Liver (tissue), 9 donors: ENCODE data around the gene CEP250. TPM values are rescaled to one million over a fixed set of nuclear protein-coding genes. Genes with fewer than 3 reads are reported as not detected.

Experiments
- DNase-seq: peaks from one replicate; pipeline ENCODE4 v3.0.0-alpha.2; 2017; ENCODE audit warnings: low spot score
- H3K27ac ChIP-seq, 2 donors: one replicate each; pipeline ENCODE4 v1.7.0; 2013; ENCODE audit warnings: inconsistent platforms in 2 of 2, low read length in 2 of 2, control low read depth in 1 of 2, low read depth in 1 of 2, mild to moderate bottlenecking in 1 of 2
- H3K27me3 ChIP-seq, 4 donors: one replicate each; pipeline versions ENCODE4 v1.6.1 to v1.7.0; 2013; ENCODE audit warnings: low read length in 3 of 4, inconsistent platforms in 1 of 4, mild to moderate bottlenecking in 1 of 4, moderate library complexity in 1 of 4; ENCODE audit not compliant: control insufficient read depth in 4 of 4, insufficient read depth in 4 of 4
- H3K36me3 ChIP-seq, 4 donors: one replicate each; pipeline versions ENCODE4 v1.6.1 to v1.7.0; 2013; ENCODE audit warnings: low read length in 3 of 4, mild to moderate bottlenecking in 3 of 4, low read depth in 1 of 4, moderate library complexity in 1 of 4; ENCODE audit not compliant: control insufficient read depth in 4 of 4, insufficient read depth in 3 of 4
- H3K4me1 ChIP-seq, 4 donors: one replicate each; pipeline versions ENCODE4 v1.6.1 to v1.7.0; 2013; ENCODE audit warnings: low read length in 3 of 4, mild to moderate bottlenecking in 3 of 4, moderate library complexity in 1 of 4; ENCODE audit not compliant: control insufficient read depth in 4 of 4, insufficient read depth in 4 of 4
- H3K4me3 ChIP-seq, 3 donors: one replicate each; pipeline versions ENCODE4 v1.6.1 to v1.7.0; 2013; ENCODE audit warnings: low read length in 3 of 3, control low read depth in 1 of 3, low read depth in 1 of 3, mild to moderate bottlenecking in 1 of 3
- H3K9ac ChIP-seq, 2 donors: one replicate each; pipeline ENCODE4 v1.7.0; 2013; ENCODE audit warnings: low read length in 2 of 2, mild to moderate bottlenecking in 2 of 2, moderate library complexity in 2 of 2, control low read depth in 1 of 2, low read depth in 1 of 2
- H3K9me3 ChIP-seq, 4 donors: one replicate each; pipeline versions ENCODE4 v1.6.1 to v1.7.0; 2013; ENCODE audit warnings: low read length in 3 of 4; ENCODE audit not compliant: control insufficient read depth in 4 of 4
- EGR1 ChIP-seq, 2 donors: IDR thresholded peaks; 2 replicates each; pipeline ENCODE4 v1.6.1; 2016 to 2018; ENCODE audit warnings: antibody characterized with exemption in 2 of 2, low read depth in 2 of 2
- MAX ChIP-seq: IDR thresholded peaks from 2 replicates; pipeline ENCODE4 v1.6.1; 2016; ENCODE audit warnings: antibody characterized with exemption
- RAD21 ChIP-seq, 2 donors: IDR thresholded peaks; 2 replicates each; pipeline ENCODE4 v1.6.1; 2016; ENCODE audit warnings: antibody characterized with exemption in 2 of 2, mild to moderate bottlenecking in 2 of 2
- SP1 ChIP-seq: IDR thresholded peaks from 2 replicates; pipeline ENCODE4 v1.6.1; 2018; ENCODE audit warnings: antibody characterized with exemption, mild to moderate bottlenecking
- TAF1 ChIP-seq: conservative IDR thresholded peaks from 2 replicates; pipeline ENCODE4 v1.6.1; 2016; ENCODE audit warnings: antibody characterized with exemption, mild to moderate bottlenecking
- ZBTB33 ChIP-seq: IDR thresholded peaks from 2 replicates; pipeline ENCODE4 v1.6.1; 2016; ENCODE audit warnings: antibody characterized with exemption
- WGBS: extraction: QIAGEN DNeasy Blood & Tissue Kit; methylation state at CpG from one replicate; pipeline ENCODE4 v1.1.7; 2013; 5-methylcytosine and 5-hydroxymethylcytosine counted together
- polyA plus RNA-seq, 2 donors: library from polyadenylated mRNA; stranded (reverse) in 1 of 2; unstranded in 1 of 2; fragments of 200-250 nt in 1 of 2; fragments of >200 nt in 1 of 2; fragmentation: Nextera tagmentation in 1 of 2; extraction: Ambion mirVana in 1 of 2; gene quantifications; one replicate each; pipeline versions ENCODE4 v1.2.1 to v1.2.3, GENCODE V29; 2013 to 2015
- total RNA-seq, 2 donors: library from RNA; depleted of rRNA; stranded (reverse); fragments of >200 nt; gene quantifications; one replicate each; pipeline ENCODE4 v1.2.3, GENCODE V29; 2014
- TF ChIP-seq, protein P1 (sequence below): fragments of 150-350 bp; IDR thresholded peaks from 2 replicates; pipeline ENCODE4 v1.5.1; 2017; ENCODE audit warnings: improper control_type of control experiment, low read depth, low read length; ENCODE audit not compliant: missing input control
- TF ChIP-seq, protein P2 (sequence below): IDR thresholded peaks from 2 replicates; pipeline ENCODE4 v1.6.1; 2016; ENCODE audit warnings: antibody characterized with exemption, mild to moderate bottlenecking
- donor health status: healthy.
- donor health status: healthy.
- donor health status: healthy.
- donor health status: healthy.
- donor health status: healthy.

Gene CEP250
- total and polyA plus RNA-seq, 4 donors, result 3.4 to 13.3 (median 8.3) TPM

DNA sequence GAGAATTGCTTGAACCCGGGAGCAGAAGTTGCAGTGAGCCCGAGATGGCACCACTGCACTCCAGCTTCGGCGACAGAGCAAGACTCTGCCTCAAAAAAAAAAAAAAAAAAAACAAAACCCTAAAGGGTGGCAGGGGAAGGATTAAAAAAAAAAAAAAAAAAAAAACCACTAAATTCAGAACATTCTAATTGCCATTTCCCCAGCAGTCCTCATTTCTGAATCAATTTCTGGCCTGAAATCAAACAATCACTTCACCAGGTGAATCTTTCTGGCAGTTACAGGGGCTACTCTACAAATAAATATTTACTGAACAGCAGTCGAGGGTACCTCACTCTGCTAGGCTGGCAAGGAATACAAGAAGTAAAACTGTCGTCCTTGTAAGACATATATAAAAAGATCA is 44.8 kb upstream of the CEP250 start:
- Histone ChIP-seq H3K9ac (peak overlapping the region in 1 of 2 donors; percentile 63), H3K4me1 (peaks cover 0 to 13% (median 10%) of the 10 kb centered on the region in 4 donors), H3K27ac (no peak overlapping the region), H3K4me3 (peak overlapping the region; percentile 60 to 89 (median 78)), H3K9me3 (no peaks in the 10 kb centered on the region), H3K27me3 (no peaks in the 10 kb centered on the region), H3K36me3 (peaks cover 4 to 19% (median 12%) of the 10 kb centered on the region in 4 donors)
- 65% methylated on average over 6 of the region's 6 CpGs for WGBS
- TF ChIP-seq ZBTB33, result no peak
- no peak for DNase-seq

GRCh38 chr20:35421322-35421721 is 34.1 kb upstream of the CEP250 start:
- no peak overlapping the region for H3K9ac ChIP-seq
- no peaks in the 10 kb centered on the region for H3K4me1 ChIP-seq
- TF ChIP-seq RAD21 (IDR thresholded peaks at IDR 0.05) (no peak), TAF1 (no peak), EGR1 (IDR thresholded peaks at IDR 0.05; ENCODE audit: low read depth in 2 of 2) (no peak), SP1 (no peak), MAX (no peak)
- TF ChIP-seq, protein P1, sequence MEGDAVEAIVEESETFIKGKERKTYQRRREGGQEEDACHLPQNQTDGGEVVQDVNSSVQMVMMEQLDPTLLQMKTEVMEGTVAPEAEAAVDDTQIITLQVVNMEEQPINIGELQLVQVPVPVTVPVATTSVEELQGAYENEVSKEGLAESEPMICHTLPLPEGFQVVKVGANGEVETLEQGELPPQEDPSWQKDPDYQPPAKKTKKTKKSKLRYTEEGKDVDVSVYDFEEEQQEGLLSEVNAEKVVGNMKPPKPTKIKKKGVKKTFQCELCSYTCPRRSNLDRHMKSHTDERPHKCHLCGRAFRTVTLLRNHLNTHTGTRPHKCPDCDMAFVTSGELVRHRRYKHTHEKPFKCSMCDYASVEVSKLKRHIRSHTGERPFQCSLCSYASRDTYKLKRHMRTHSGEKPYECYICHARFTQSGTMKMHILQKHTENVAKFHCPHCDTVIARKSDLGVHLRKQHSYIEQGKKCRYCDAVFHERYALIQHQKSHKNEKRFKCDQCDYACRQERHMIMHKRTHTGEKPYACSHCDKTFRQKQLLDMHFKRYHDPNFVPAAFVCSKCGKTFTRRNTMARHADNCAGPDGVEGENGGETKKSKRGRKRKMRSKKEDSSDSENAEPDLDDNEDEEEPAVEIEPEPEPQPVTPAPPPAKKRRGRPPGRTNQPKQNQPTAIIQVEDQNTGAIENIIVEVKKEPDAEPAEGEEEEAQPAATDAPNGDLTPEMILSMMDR, result no peak
- TF ChIP-seq, protein P2, sequence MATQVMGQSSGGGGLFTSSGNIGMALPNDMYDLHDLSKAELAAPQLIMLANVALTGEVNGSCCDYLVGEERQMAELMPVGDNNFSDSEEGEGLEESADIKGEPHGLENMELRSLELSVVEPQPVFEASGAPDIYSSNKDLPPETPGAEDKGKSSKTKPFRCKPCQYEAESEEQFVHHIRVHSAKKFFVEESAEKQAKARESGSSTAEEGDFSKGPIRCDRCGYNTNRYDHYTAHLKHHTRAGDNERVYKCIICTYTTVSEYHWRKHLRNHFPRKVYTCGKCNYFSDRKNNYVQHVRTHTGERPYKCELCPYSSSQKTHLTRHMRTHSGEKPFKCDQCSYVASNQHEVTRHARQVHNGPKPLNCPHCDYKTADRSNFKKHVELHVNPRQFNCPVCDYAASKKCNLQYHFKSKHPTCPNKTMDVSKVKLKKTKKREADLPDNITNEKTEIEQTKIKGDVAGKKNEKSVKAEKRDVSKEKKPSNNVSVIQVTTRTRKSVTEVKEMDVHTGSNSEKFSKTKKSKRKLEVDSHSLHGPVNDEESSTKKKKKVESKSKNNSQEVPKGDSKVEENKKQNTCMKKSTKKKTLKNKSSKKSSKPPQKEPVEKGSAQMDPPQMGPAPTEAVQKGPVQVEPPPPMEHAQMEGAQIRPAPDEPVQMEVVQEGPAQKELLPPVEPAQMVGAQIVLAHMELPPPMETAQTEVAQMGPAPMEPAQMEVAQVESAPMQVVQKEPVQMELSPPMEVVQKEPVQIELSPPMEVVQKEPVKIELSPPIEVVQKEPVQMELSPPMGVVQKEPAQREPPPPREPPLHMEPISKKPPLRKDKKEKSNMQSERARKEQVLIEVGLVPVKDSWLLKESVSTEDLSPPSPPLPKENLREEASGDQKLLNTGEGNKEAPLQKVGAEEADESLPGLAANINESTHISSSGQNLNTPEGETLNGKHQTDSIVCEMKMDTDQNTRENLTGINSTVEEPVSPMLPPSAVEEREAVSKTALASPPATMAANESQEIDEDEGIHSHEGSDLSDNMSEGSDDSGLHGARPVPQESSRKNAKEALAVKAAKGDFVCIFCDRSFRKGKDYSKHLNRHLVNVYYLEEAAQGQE, result no peak
- H3K36me3 ChIP-seq, result no peaks in the 10 kb centered on the region
- WGBS, result 62% methylated on average over 2 of the region's 2 CpGs
- H3K27me3 ChIP-seq, result no peaks in the 10 kb centered on the region
- no peak overlapping the region for H3K27ac ChIP-seq
- H3K9me3 ChIP-seq, result no peaks in the 10 kb centered on the region
- no peak for DNase-seq
- H3K4me3 ChIP-seq, result no peak overlapping the region
